Measurements from ENCODE around the gene ALG9.

Gene ALG9

DNA sequence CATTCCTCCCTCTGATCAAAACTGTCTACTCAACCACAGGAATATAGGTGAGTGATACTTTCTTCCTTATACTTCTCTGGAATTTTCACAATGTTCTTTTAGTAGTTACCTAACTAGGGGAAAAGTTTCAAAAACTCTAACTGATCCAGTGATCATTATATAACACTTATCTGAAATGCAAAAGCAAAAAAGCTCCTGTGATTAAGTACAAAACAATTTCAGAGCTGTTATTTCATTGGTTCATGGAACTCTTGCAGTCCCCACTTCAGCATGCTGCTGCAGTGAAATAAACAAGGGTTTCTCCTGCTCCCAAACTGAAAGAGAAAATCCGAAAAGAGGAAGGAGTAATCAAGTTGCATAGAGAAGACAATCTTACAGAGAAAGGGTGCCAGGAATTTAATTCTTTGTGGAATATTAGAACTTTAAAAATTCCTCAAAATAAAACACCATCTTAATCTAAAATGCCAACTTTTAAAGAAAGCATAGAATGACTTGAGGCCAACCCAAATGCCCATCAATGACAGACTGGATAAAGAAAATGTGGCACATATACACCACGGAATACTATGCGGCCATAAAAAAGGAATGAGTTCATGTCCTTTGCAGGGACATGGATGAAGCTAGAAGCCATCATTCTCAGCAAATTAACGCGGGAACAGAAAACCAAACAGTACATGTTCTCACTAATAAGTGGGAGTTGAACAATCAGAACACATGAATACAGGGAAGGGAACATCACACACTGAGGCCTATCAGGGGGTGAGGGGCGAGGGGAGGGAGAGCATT, 125.5 kb downstream of the ALG9 start:
- Histone ChIP-seq H3K4me3 (ENCODE audit: low read depth in 1 of 2, low read length in 1 of 2) (no peak overlapping the region), H3K27ac (no peak overlapping the region), H3K27me3 (no peaks in the 10 kb centered on the region), H3K9me3 (no peaks in the 10 kb centered on the region), H3K36me3 (peaks cover 78% of the 10 kb centered on the region), H3K4me1 (ENCODE audit: control insufficient read depth in 1 of 2, insufficient read depth in 1 of 2, low read depth in 1 of 2, low read length in 1 of 2) (no peaks in the 10 kb centered on the region)
- TF ChIP-seq, protein P1, sequence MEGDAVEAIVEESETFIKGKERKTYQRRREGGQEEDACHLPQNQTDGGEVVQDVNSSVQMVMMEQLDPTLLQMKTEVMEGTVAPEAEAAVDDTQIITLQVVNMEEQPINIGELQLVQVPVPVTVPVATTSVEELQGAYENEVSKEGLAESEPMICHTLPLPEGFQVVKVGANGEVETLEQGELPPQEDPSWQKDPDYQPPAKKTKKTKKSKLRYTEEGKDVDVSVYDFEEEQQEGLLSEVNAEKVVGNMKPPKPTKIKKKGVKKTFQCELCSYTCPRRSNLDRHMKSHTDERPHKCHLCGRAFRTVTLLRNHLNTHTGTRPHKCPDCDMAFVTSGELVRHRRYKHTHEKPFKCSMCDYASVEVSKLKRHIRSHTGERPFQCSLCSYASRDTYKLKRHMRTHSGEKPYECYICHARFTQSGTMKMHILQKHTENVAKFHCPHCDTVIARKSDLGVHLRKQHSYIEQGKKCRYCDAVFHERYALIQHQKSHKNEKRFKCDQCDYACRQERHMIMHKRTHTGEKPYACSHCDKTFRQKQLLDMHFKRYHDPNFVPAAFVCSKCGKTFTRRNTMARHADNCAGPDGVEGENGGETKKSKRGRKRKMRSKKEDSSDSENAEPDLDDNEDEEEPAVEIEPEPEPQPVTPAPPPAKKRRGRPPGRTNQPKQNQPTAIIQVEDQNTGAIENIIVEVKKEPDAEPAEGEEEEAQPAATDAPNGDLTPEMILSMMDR (IDR thresholded peaks at IDR 0.05) = no peak

DNA sequence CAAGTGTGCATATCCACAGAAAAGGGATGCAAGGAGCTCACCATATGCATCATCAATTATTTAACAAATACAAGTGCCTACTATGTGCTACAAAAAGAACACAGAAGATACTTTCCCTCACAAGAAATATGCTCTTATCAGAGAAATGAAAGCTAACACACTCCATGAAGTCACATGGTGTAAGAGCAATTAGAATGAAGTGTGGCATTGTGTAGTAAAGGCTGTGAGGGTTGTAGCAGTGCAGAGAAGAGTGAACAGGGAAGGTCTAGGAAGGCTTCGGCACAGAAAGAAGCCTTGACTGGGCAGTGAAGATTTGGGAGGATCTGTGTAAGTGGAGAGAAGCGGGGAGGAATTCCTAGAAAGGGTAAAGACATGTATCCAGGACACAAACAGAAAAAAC, 127.7 kb downstream of the ALG9 start:
- Histone ChIP-seq H3K36me3 (peaks cover 57% of the 10 kb centered on the region), H3K4me3 (ENCODE audit: low read depth in 1 of 2, low read length in 1 of 2) (no peak overlapping the region), H3K27ac (no peak overlapping the region), H3K27me3 (no peaks in the 10 kb centered on the region), H3K9me3 (no peaks in the 10 kb centered on the region), H3K4me1 (ENCODE audit: control insufficient read depth in 1 of 2, insufficient read depth in 1 of 2, low read depth in 1 of 2, low read length in 1 of 2) (peaks cover 0 to 3% of the 10 kb centered on the region in 2 experiments)
- TF ChIP-seq, protein P1 (IDR thresholded peaks at IDR 0.05) = no peak

DNA sequence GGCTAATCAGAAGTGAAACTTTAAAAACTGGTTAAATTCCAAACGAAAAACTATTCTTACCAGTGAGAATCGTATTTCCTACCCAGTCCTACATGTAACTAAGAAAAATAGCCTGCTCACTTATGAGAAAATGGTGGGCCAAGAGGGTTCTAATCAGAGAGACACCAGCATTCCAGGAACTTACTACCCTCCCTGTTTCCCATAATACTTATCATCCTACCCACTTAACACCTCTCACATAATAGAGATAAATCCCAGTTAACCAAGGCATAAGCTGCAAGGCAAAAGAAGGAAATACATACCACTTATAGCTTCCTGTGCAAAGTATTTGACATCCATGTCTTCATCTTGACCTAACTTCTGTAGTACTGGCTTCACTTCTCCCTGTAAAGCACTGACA, 129.6 kb downstream of the ALG9 start:
- Histone ChIP-seq H3K4me3 (ENCODE audit: low read depth in 1 of 2, low read length in 1 of 2) (no peak overlapping the region), H3K36me3 (peaks cover 44% of the 10 kb centered on the region)

DNA sequence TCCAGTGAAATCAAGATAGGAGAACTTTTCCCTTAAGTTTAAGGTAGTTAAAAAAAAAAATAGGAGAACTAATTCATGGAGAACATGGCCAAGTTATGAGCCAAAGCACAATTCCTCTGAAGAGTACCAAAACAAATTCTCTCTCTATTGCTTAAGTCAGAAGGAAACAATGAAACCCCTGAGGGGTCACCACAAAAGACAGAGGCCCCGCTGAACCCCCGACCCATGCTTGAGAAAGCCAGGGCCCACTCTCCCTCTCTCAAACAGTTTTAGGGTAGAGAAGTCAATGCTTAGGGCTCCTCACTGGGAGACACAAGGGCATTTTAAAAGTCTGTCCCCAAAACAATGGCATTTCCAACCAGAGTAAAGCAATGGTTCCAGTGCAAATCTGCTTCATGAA, 132.1 kb downstream of the ALG9 start:
- TF ChIP-seq, protein P1 (IDR thresholded peaks at IDR 0.05) = no peak
- Histone ChIP-seq H3K27ac (no peak overlapping the region), H3K9me3 (no peaks in the 10 kb centered on the region), H3K4me3 (ENCODE audit: low read depth in 1 of 2, low read length in 1 of 2) (no peak overlapping the region), H3K4me1 (ENCODE audit: control insufficient read depth in 1 of 2, insufficient read depth in 1 of 2, low read depth in 1 of 2, low read length in 1 of 2) (peaks cover 6 to 20% of the 10 kb centered on the region in 2 experiments), H3K36me3 (peaks cover 39% of the 10 kb centered on the region), H3K27me3 (no peaks in the 10 kb centered on the region)

More for the DNA sequence above, 129.6 kb downstream of the ALG9 start:
- TF ChIP-seq, protein P1 (IDR thresholded peaks at IDR 0.05) = no peak
- Histone ChIP-seq H3K27me3 (no peaks in the 10 kb centered on the region), H3K27ac (no peak overlapping the region), H3K4me1 (ENCODE audit: control insufficient read depth in 1 of 2, insufficient read depth in 1 of 2, low read depth in 1 of 2, low read length in 1 of 2) (peaks cover 6 to 20% of the 10 kb centered on the region in 2 experiments), H3K9me3 (no peaks in the 10 kb centered on the region)

DNA sequence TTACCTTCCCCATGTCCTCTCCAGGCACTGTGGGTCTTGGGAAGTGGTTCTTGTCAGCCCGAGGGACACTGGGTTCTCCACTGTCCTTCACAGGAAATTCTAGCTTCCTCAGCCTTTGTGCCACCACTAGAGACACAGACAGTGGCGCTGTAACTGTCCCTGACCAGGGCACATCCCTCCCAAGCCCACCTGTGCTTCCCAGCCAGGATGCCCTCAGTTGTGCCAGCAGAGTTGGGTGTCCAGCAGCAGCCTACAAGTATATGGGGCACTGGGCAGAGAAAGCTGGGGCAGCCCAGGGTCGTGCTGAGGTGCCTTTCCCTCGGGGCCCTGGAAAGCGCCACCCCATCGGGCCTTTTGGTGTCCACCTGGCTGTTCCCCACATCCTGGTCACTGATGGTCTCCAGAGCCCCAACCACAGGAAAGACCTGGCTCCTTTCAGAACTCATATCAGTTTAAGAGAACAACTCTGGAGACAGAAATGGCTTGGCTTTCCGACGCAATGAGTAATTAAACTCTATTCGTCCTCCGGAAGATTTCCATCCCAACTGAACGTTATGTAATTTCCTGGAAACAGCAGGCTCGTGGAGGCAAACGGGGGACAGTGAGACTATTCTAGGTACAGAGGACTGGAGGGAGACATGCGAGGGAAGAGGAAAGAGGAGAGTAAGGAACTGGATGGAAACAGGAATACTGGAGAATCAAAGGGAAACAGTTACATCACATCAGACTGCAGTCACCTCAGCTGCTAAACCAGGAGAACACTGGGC, 133.8 kb downstream of the ALG9 start:
- H3K9me3 ChIP-seq = no peaks in the 10 kb centered on the region
- peaks cover 6 to 20% of the 10 kb centered on the region in 2 experiments for H3K4me1 ChIP-seq (ENCODE audit: control insufficient read depth in 1 of 2, insufficient read depth in 1 of 2, low read depth in 1 of 2, low read length in 1 of 2)
- peaks cover 24% of the 10 kb centered on the region for H3K36me3 ChIP-seq
- H3K27me3 ChIP-seq = no peaks in the 10 kb centered on the region
- H3K4me3 ChIP-seq (ENCODE audit: low read depth in 1 of 2, low read length in 1 of 2) = no peak overlapping the region
- TF ChIP-seq, protein P1 (IDR thresholded peaks at IDR 0.05) = no peak
- H3K27ac ChIP-seq = no peak overlapping the region

Measured in neutrophil (primary cell).